HEK293 (cell line): Measurements from ENCODE around the gene KMO.

Source experiments
- CTCF ChIA-PET: fragments of 350-600 bp; formaldehyde crosslinking; extraction: SDS; loops from one replicate; lab custom pipeline; 2021; ENCODE audit warnings: antibody characterized with exemption; lab: Yijun Ruan, JAX
- POLR2A ChIA-PET: fragments of 300-600 bp; formaldehyde crosslinking; extraction: SDS; loops from one replicate; lab custom pipeline; 2020; ENCODE audit warnings: antibody characterized with exemption, inconsistent platforms; lab: Yijun Ruan, JAX
- H3K27ac ChIP-seq: fragments of 200-500 bp; sonication (Bioruptor generic); 2 replicates; pipeline ENCODE4 v1.5.1; 2014; ENCODE audit warnings: low read depth, low read length, control low read depth, inconsistent platforms; ENCODE audit errors: extremely low read depth
- H3K36me3 ChIP-seq, 2 experiments: fragments of 200-500 bp in 1 of 2; sonication (Bioruptor generic) in 1 of 2; 1 replicate in 1 of 2; 2 replicates in 1 of 2; pipeline ENCODE4 v1.5.1; 2014 to 2017; ENCODE audit warnings: inconsistent platforms in 2 of 2, low read length in 2 of 2; ENCODE audit not compliant: control insufficient read depth in 2 of 2, insufficient read depth in 1 of 2
- H3K4me1 ChIP-seq: fragments of 200-500 bp; sonication (Bioruptor generic); 2 replicates; pipeline ENCODE4 v1.5.1; 2014; ENCODE audit warnings: mild to moderate bottlenecking, low read length, inconsistent platforms; ENCODE audit not compliant: control insufficient read depth, insufficient read depth
- H3K4me3 ChIP-seq: 2 replicates; pipeline ENCODE4 v1.5.1; 2011; ENCODE audit warnings: low read depth, mild to moderate bottlenecking, control low read depth, low read length, moderate library complexity
- H3K9me3 ChIP-seq: fragments of 200-500 bp; sonication (Bioruptor generic); 2 replicates; pipeline ENCODE4 v1.5.1; 2014; ENCODE audit warnings: low read depth, low read length, inconsistent platforms; ENCODE audit not compliant: control insufficient read depth, insufficient read depth
- GLIS1 ChIP-seq: fragments of 450-650 bp; formaldehyde crosslinking; IDR thresholded peaks from 2 replicates; pipeline ENCODE4 v1.5.1; 2016; ENCODE audit warnings: missing biosample characterization, missing genetic modification characterization
- OSR2 ChIP-seq: fragments of 450-650 bp; formaldehyde crosslinking; IDR thresholded peaks from 2 replicates; pipeline ENCODE4 v1.5.1; 2016; ENCODE audit warnings: missing biosample characterization, missing genetic modification characterization
- ZEB2 ChIP-seq: fragments of 450-650 bp; formaldehyde crosslinking; IDR thresholded peaks from 2 replicates; pipeline ENCODE4 v1.5.1; 2016; ENCODE audit warnings: missing biosample characterization, missing genetic modification characterization
- ZIC2 ChIP-seq: fragments of 450-650 bp; formaldehyde crosslinking; IDR thresholded peaks from 2 replicates; pipeline ENCODE4 v1.5.1; 2016; ENCODE audit warnings: missing biosample characterization, missing genetic modification characterization
- ZNF133 ChIP-seq: fragments of 450-650 bp; formaldehyde crosslinking; IDR thresholded peaks from 2 replicates; pipeline ENCODE4 v1.5.1; 2016; ENCODE audit warnings: missing biosample characterization, missing genetic modification characterization
- ZNF138 ChIP-seq: fragments of 450-650 bp; formaldehyde crosslinking; IDR thresholded peaks from 2 replicates; pipeline ENCODE4 v1.5.1; 2016; ENCODE audit warnings: missing biosample characterization, missing genetic modification characterization, borderline replicate concordance
- ZNF366 ChIP-seq: fragments of 450-650 bp; formaldehyde crosslinking; conservative IDR thresholded peaks from 2 replicates; pipeline ENCODE4 v1.5.1; 2016; ENCODE audit warnings: missing biosample characterization, missing genetic modification characterization
- ZNF426 ChIP-seq: fragments of 450-650 bp; formaldehyde crosslinking; IDR thresholded peaks from 2 replicates; pipeline ENCODE4 v1.5.1; 2017; ENCODE audit warnings: missing biosample characterization, missing genetic modification characterization, mild to moderate bottlenecking, inconsistent platforms, moderate library complexity
- ZNF510 ChIP-seq: fragments of 450-650 bp; formaldehyde crosslinking; IDR thresholded peaks from 2 replicates; pipeline ENCODE4 v1.5.1; 2018; ENCODE audit warnings: mild to moderate bottlenecking, missing genetic modification characterization, missing biosample characterization; ENCODE audit not compliant: insufficient replicate concordance
- ZNF544 ChIP-seq: fragments of 450-650 bp; formaldehyde crosslinking; IDR thresholded peaks from 2 replicates; pipeline ENCODE4 v1.5.0; 2017; ENCODE audit warnings: missing biosample characterization, missing genetic modification characterization
- ZNF777 ChIP-seq: fragments of 450-650 bp; formaldehyde crosslinking; IDR thresholded peaks from 2 replicates; pipeline ENCODE4 v1.5.1; 2017; ENCODE audit warnings: missing biosample characterization, missing genetic modification characterization, borderline replicate concordance
- TF ChIP-seq, protein P1 (sequence below): fragments of 450-650 bp; formaldehyde crosslinking; IDR thresholded peaks from 2 replicates; pipeline ENCODE4 v1.5.0; 2017; ENCODE audit warnings: missing biosample characterization, missing genetic modification characterization, borderline replicate concordance
- TF ChIP-seq, protein P2 (sequence below): fragments of 450-650 bp; formaldehyde crosslinking; IDR thresholded peaks from 2 replicates; pipeline ENCODE4 v1.5.1; 2016; ENCODE audit warnings: missing biosample characterization, missing genetic modification characterization
- TF ChIP-seq, protein P3 (sequence below): sonication (generic); formaldehyde crosslinking; IDR thresholded peaks from 2 replicates; pipeline ENCODE4 v1.8.1; 2022; ENCODE audit warnings: mild to moderate bottlenecking, moderate library complexity, missing genetic modification reagents
- TF ChIP-seq, protein P4 (sequence below): fragments of 450-650 bp; formaldehyde crosslinking; IDR thresholded peaks from 2 replicates; pipeline ENCODE4 v1.5.1; 2016; ENCODE audit warnings: missing biosample characterization, missing genetic modification characterization, low read depth
- TF ChIP-seq, protein P5 (sequence below): fragments of 450-650 bp; formaldehyde crosslinking; conservative IDR thresholded peaks from 2 replicates; pipeline ENCODE4 v1.5.1; 2016; ENCODE audit warnings: low read depth, missing biosample characterization, missing genetic modification characterization
- TF ChIP-seq, protein P6 (sequence below): fragments of 450-650 bp; formaldehyde crosslinking; IDR thresholded peaks from 2 replicates; pipeline ENCODE4 v1.5.1; 2016; ENCODE audit warnings: missing biosample characterization, missing genetic modification characterization

KMO gene

DNA sequence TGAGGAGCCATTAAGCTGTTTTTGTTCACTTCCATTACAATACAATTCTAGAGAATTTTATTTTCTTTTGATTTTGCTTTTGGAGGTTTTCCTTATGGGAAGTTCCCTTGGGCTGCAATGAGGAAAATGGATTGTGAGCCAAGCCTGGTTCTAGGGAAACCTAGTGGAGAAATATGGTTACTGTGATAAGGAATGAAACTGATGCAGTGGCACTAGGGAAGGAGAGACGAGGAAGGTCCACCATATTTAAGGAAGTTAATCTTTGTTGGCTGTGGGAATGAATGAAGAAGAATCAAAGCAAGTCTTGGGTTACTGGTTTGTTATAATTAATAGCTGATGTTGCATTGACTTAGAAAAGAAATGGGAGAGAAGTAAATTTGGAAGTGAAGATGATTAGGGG is 79.6 kb downstream of the KMO start:
- Histone ChIP-seq H3K27ac (no peak overlapping the region), H3K4me1 (no peaks in the 10 kb centered on the region), H3K9me3 (no peaks in the 10 kb centered on the region), H3K36me3 (no peaks in the 10 kb centered on the region), H3K4me3 (no peak overlapping the region)
- no peak for TF ChIP-seq ZNF133 (tag by site-specific recombination)
- TF ChIP-seq, protein P1, sequence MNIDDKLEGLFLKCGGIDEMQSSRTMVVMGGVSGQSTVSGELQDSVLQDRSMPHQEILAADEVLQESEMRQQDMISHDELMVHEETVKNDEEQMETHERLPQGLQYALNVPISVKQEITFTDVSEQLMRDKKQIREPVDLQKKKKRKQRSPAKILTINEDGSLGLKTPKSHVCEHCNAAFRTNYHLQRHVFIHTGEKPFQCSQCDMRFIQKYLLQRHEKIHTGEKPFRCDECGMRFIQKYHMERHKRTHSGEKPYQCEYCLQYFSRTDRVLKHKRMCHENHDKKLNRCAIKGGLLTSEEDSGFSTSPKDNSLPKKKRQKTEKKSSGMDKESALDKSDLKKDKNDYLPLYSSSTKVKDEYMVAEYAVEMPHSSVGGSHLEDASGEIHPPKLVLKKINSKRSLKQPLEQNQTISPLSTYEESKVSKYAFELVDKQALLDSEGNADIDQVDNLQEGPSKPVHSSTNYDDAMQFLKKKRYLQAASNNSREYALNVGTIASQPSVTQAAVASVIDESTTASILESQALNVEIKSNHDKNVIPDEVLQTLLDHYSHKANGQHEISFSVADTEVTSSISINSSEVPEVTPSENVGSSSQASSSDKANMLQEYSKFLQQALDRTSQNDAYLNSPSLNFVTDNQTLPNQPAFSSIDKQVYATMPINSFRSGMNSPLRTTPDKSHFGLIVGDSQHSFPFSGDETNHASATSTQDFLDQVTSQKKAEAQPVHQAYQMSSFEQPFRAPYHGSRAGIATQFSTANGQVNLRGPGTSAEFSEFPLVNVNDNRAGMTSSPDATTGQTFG (tag by site-specific recombination), result no peak
- TF ChIP-seq ZNF426 (tag by site-specific recombination), result no peak
- TF ChIP-seq ZNF138 (tag by site-specific recombination), result no peak
- TF ChIP-seq, protein P2, sequence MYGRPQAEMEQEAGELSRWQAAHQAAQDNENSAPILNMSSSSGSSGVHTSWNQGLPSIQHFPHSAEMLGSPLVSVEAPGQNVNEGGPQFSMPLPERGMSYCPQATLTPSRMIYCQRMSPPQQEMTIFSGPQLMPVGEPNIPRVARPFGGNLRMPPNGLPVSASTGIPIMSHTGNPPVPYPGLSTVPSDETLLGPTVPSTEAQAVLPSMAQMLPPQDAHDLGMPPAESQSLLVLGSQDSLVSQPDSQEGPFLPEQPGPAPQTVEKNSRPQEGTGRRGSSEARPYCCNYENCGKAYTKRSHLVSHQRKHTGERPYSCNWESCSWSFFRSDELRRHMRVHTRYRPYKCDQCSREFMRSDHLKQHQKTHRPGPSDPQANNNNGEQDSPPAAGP (tag by site-specific recombination), result no peak
- no peak for TF ChIP-seq ZEB2 (tag by site-specific recombination)
- TF ChIP-seq, protein P3, sequence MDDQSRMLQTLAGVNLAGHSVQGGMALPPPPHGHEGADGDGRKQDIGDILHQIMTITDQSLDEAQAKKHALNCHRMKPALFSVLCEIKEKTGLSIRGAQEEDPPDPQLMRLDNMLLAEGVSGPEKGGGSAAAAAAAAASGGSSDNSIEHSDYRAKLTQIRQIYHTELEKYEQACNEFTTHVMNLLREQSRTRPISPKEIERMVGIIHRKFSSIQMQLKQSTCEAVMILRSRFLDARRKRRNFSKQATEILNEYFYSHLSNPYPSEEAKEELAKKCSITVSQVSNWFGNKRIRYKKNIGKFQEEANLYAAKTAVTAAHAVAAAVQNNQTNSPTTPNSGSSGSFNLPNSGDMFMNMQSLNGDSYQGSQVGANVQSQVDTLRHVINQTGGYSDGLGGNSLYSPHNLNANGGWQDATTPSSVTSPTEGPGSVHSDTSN (CRISPR knock-in tag), result no peak
- TF ChIP-seq ZNF366 (tag by site-specific recombination), result no peak
- TF ChIP-seq ZIC2, result no peak
- no peak for TF ChIP-seq ZNF544 (tag by site-specific recombination)
- TF ChIP-seq, protein P4, sequence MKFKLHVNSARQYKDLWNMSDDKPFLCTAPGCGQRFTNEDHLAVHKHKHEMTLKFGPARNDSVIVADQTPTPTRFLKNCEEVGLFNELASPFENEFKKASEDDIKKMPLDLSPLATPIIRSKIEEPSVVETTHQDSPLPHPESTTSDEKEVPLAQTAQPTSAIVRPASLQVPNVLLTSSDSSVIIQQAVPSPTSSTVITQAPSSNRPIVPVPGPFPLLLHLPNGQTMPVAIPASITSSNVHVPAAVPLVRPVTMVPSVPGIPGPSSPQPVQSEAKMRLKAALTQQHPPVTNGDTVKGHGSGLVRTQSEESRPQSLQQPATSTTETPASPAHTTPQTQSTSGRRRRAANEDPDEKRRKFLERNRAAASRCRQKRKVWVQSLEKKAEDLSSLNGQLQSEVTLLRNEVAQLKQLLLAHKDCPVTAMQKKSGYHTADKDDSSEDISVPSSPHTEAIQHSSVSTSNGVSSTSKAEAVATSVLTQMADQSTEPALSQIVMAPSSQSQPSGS (tag by site-specific recombination), result no peak
- TF ChIP-seq, protein P5, sequence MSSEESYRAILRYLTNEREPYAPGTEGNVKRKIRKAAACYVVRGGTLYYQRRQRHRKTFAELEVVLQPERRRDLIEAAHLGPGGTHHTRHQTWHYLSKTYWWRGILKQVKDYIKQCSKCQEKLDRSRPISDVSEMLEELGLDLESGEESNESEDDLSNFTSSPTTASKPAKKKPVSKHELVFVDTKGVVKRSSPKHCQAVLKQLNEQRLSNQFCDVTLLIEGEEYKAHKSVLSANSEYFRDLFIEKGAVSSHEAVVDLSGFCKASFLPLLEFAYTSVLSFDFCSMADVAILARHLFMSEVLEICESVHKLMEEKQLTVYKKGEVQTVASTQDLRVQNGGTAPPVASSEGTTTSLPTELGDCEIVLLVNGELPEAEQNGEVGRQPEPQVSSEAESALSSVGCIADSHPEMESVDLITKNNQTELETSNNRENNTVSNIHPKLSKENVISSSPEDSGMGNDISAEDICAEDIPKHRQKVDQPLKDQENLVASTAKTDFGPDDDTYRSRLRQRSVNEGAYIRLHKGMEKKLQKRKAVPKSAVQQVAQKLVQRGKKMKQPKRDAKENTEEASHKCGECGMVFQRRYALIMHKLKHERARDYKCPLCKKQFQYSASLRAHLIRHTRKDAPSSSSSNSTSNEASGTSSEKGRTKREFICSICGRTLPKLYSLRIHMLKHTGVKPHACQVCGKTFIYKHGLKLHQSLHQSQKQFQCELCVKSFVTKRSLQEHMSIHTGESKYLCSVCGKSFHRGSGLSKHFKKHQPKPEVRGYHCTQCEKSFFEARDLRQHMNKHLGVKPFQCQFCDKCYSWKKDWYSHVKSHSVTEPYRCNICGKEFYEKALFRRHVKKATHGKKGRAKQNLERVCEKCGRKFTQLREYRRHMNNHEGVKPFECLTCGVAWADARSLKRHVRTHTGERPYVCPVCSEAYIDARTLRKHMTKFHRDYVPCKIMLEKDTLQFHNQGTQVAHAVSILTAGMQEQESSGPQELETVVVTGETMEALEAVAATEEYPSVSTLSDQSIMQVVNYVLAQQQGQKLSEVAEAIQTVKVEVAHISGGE (tag by site-specific recombination), result no peak
- TF ChIP-seq OSR2, result no peak
- TF ChIP-seq GLIS1 (tag by site-specific recombination), result no peak
- TF ChIP-seq ZNF777 (tag by site-specific recombination), result no peak
- no peak for TF ChIP-seq ZNF510 (tag by site-specific recombination)
- TF ChIP-seq, protein P6, sequence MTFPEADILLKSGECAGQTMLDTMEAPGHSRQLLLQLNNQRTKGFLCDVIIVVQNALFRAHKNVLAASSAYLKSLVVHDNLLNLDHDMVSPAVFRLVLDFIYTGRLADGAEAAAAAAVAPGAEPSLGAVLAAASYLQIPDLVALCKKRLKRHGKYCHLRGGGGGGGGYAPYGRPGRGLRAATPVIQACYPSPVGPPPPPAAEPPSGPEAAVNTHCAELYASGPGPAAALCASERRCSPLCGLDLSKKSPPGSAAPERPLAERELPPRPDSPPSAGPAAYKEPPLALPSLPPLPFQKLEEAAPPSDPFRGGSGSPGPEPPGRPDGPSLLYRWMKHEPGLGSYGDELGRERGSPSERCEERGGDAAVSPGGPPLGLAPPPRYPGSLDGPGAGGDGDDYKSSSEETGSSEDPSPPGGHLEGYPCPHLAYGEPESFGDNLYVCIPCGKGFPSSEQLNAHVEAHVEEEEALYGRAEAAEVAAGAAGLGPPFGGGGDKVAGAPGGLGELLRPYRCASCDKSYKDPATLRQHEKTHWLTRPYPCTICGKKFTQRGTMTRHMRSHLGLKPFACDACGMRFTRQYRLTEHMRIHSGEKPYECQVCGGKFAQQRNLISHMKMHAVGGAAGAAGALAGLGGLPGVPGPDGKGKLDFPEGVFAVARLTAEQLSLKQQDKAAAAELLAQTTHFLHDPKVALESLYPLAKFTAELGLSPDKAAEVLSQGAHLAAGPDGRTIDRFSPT (tag by site-specific recombination), result no peak
- ChIA-PET CTCF (interaction anchor here (0.6 to 2.6 kb wide), 9 partner anchors 8 to 454 kb away, joined by 3 to 7 read pairs (median 4); no protein-coding TSS in a partner anchor), POLR2A (interaction anchor here (0.6 kb wide), 1 partner anchor 236 kb away, joined by 3 read pairs; the partner anchor contains the start of gene EXO1)
